ENCODE measurements around the gene SMAD1.

SMAD1 gene

GRCh38 chr4:145498430-145498829, 16.8 kb downstream of the SMAD1 start:
- TF ChIP-seq TSHZ2 (CRISPR knock-in tag; IDR thresholded peaks at IDR 0.05) = no peak
- no peak for TF ChIP-seq ZC3H10 (CRISPR knock-in tag; IDR thresholded peaks at IDR 0.05)
- no peak for TF ChIP-seq ISL1 (CRISPR knock-in tag; IDR thresholded peaks at IDR 0.05)
- TF ChIP-seq CSRNP3 (CRISPR knock-in tag; IDR thresholded peaks at IDR 0.05) = no peak
- TF ChIP-seq ZFP30 (CRISPR knock-in tag; IDR thresholded peaks at IDR 0.05) = no peak
- no peak for TF ChIP-seq ESRRG (CRISPR knock-in tag; IDR thresholded peaks at IDR 0.05)
- TF ChIP-seq, protein P1, sequence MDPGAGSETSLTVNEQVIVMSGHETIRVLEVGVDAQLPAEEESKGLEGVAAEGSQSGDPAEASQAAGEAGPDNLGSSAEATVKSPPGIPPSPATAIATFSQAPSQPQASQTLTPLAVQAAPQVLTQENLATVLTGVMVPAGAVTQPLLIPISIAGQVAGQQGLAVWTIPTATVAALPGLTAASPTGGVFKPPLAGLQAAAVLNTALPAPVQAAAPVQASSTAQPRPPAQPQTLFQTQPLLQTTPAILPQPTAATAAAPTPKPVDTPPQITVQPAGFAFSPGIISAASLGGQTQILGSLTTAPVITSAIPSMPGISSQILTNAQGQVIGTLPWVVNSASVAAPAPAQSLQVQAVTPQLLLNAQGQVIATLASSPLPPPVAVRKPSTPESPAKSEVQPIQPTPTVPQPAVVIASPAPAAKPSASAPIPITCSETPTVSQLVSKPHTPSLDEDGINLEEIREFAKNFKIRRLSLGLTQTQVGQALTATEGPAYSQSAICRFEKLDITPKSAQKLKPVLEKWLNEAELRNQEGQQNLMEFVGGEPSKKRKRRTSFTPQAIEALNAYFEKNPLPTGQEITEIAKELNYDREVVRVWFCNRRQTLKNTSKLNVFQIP (CRISPR knock-in tag; IDR thresholded peaks at IDR 0.05; ENCODE audit: borderline replicate concordance, low read depth) = no peak
- no peak for TF ChIP-seq OSR1 (CRISPR knock-in tag; IDR thresholded peaks at IDR 0.05)
- no peak for TF ChIP-seq ZNF565 (CRISPR knock-in tag; conservative IDR thresholded peaks at IDR 0.05; ENCODE audit: low read depth)
- no peak for TF ChIP-seq GLIS3 (CRISPR knock-in tag; IDR thresholded peaks at IDR 0.05)
- no peak for TF ChIP-seq TOX (CRISPR knock-in tag; IDR thresholded peaks at IDR 0.05; ENCODE audit: borderline replicate concordance)
- TF ChIP-seq, protein P2, sequence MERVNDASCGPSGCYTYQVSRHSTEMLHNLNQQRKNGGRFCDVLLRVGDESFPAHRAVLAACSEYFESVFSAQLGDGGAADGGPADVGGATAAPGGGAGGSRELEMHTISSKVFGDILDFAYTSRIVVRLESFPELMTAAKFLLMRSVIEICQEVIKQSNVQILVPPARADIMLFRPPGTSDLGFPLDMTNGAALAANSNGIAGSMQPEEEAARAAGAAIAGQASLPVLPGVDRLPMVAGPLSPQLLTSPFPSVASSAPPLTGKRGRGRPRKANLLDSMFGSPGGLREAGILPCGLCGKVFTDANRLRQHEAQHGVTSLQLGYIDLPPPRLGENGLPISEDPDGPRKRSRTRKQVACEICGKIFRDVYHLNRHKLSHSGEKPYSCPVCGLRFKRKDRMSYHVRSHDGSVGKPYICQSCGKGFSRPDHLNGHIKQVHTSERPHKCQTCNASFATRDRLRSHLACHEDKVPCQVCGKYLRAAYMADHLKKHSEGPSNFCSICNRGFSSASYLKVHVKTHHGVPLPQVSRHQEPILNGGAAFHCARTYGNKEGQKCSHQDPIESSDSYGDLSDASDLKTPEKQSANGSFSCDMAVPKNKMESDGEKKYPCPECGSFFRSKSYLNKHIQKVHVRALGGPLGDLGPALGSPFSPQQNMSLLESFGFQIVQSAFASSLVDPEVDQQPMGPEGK (CRISPR knock-in tag; IDR thresholded peaks at IDR 0.05; ENCODE audit: borderline replicate concordance) = no peak
- no peak for TF ChIP-seq ZNF8 (CRISPR knock-in tag; IDR thresholded peaks at IDR 0.05)
- no peak for TF ChIP-seq ARNTL (CRISPR knock-in tag; IDR thresholded peaks at IDR 0.05; ENCODE audit: borderline replicate concordance, low read depth)
- no peak for TF ChIP-seq TCF4 (CRISPR knock-in tag; IDR thresholded peaks at IDR 0.05; ENCODE audit: borderline replicate concordance)
- no peak for TF ChIP-seq CSDC2 (CRISPR knock-in tag; IDR thresholded peaks at IDR 0.05)
- no peak for TF ChIP-seq SNAI2 (CRISPR knock-in tag; IDR thresholded peaks at IDR 0.05)
- TF ChIP-seq BACH2 (CRISPR knock-in tag; IDR thresholded peaks at IDR 0.05; ENCODE audit: borderline replicate concordance) = no peak
- no peak for TF ChIP-seq ZNF70 (CRISPR knock-in tag; IDR thresholded peaks at IDR 0.05)
- ATAC-seq = no peak

GRCh38 chr4:145501051-145501660, 19.5 kb downstream of the SMAD1 start:
- TF ChIP-seq PPARA (CRISPR knock-in tag; IDR thresholded peaks at IDR 0.05; ENCODE audit: borderline replicate concordance) (no peak), TSHZ2 (CRISPR knock-in tag; IDR thresholded peaks at IDR 0.05) (no peak), TCF4 (CRISPR knock-in tag; IDR thresholded peaks at IDR 0.05; ENCODE audit: borderline replicate concordance) (no peak), ZC3H10 (CRISPR knock-in tag; IDR thresholded peaks at IDR 0.05) (no peak), SNAI2 (CRISPR knock-in tag; IDR thresholded peaks at IDR 0.05) (no peak), ISL1 (CRISPR knock-in tag; IDR thresholded peaks at IDR 0.05) (no peak), ZNF8 (CRISPR knock-in tag; IDR thresholded peaks at IDR 0.05) (no peak), CSDC2 (CRISPR knock-in tag; IDR thresholded peaks at IDR 0.05) (no peak), ESRRG (CRISPR knock-in tag; IDR thresholded peaks at IDR 0.05) (no peak), TOX (CRISPR knock-in tag; IDR thresholded peaks at IDR 0.05; ENCODE audit: borderline replicate concordance) (no peak), BACH2 (CRISPR knock-in tag; IDR thresholded peaks at IDR 0.05; ENCODE audit: borderline replicate concordance) (no peak), OSR1 (CRISPR knock-in tag; IDR thresholded peaks at IDR 0.05) (no peak), GLIS3 (CRISPR knock-in tag; IDR thresholded peaks at IDR 0.05) (no peak), ZFP3 (CRISPR knock-in tag; IDR thresholded peaks at IDR 0.05) (no peak)
- TF ChIP-seq, protein P2 (CRISPR knock-in tag; IDR thresholded peaks at IDR 0.05; ENCODE audit: borderline replicate concordance) = no peak
- TF ChIP-seq, protein P1 (CRISPR knock-in tag; IDR thresholded peaks at IDR 0.05; ENCODE audit: borderline replicate concordance, low read depth) = no peak
- no peak for ATAC-seq
